AG04450 (cell line): Measurements from ENCODE around the gene FCHO1. TPM values are rescaled to one million over a fixed set of nuclear protein-coding genes. Genes with fewer than 3 reads are reported as not detected.

ENCODE experiments used
- CTCF ChIA-PET: fragments of 300-600, 350-600 bp; formaldehyde crosslinking; extraction: SDS; loops from one replicate; lab custom pipeline; 2022; ENCODE audit warnings: antibody characterized with exemption, inconsistent platforms; lab: Charles Lee
- POLR2A ChIA-PET: fragments of 350-600 bp; formaldehyde crosslinking; extraction: SDS; loops from one replicate; lab custom pipeline; 2021; ENCODE audit warnings: antibody characterized with exemption, inconsistent platforms; lab: Yijun Ruan, JAX
- DNase-seq: peaks from one replicate; pipeline ENCODE4 v3.0.0-alpha.2; 2011; ENCODE audit warnings: low read depth, low spot score
- H3K27ac ChIP-seq: one replicate; pipeline ENCODE4 v1.5.1; 2012; ENCODE audit warnings: low read depth, low read length, control low read depth
- H3K27me3 ChIP-seq: one replicate; pipeline ENCODE4 v1.6.0; 2012; ENCODE audit warnings: low read length; ENCODE audit not compliant: control insufficient read depth, insufficient read depth
- H3K4me3 ChIP-seq: 2 replicates; pipeline ENCODE4 v1.5.1; 2011; ENCODE audit warnings: mild to moderate bottlenecking, low read depth, low read length, control low read depth
- H3K9me3 ChIP-seq: 2 replicates; pipeline ENCODE4 v1.5.1; 2012; ENCODE audit warnings: low read length; ENCODE audit not compliant: control insufficient read depth, insufficient read depth
- CTCF ChIP-seq: IDR thresholded peaks from 2 replicates; pipeline ENCODE4 v1.5.1; 2011; ENCODE audit warnings: low read depth, low read length, control low read depth, inconsistent platforms
- polyA plus RNA-seq: library from polyadenylated mRNA; depleted of rRNA; stranded (reverse); fragments of >200 nt; gene quantifications from 2 replicates; pipeline ENCODE4 v1.2.3, GENCODE V29; 2011

FCHO1 gene
- polyA plus RNA-seq, 1 experiment: 0.15 TPM

GRCh38 chr19:17741456-17741855 lies 9.8 kb upstream of the FCHO1 start:
- Histone ChIP-seq H3K4me3 (no peak overlapping the region), H3K27ac (no peak overlapping the region), H3K9me3 (no peaks in the 10 kb centered on the region), H3K27me3 (no peaks in the 10 kb centered on the region)
- DNase-seq: no peak
- CTCF ChIA-PET: no interaction called here
- no peak for TF ChIP-seq CTCF
- POLR2A ChIA-PET: interaction anchor here (0.6 kb wide), 1 partner anchor 17 kb away, joined by 4 read pairs; no protein-coding TSS in a partner anchor

GRCh38 chr19:17743874-17744580 lies 7.2 kb upstream of the FCHO1 start:
- Histone ChIP-seq H3K27ac (no peak overlapping the region), H3K9me3 (no peaks in the 10 kb centered on the region), H3K27me3 (no peaks in the 10 kb centered on the region), H3K4me3 (no peak overlapping the region)
- ChIA-PET POLR2A (interaction anchor here (0.7 kb wide), 1 partner anchor 1247 kb away, joined by 7 read pairs; no protein-coding TSS in a partner anchor), CTCF (interaction anchor here (0.5 kb wide), 2 partner anchors 151 to 972 kb away, joined by 5 to 6 read pairs; no protein-coding TSS in a partner anchor)
- DNase-seq: no peak
- TF ChIP-seq CTCF: no peak

- Histone ChIP-seq H3K9me3 (no peaks in the 10 kb centered on the region), H3K4me3 (peak overlapping the region; percentile 56), H3K27me3 (no peaks in the 10 kb centered on the region), H3K27ac (no peak overlapping the region)
- CTCF ChIA-PET: interaction anchor here (1.0 kb wide), 1 partner anchor 19 kb away, joined by 3 read pairs; no protein-coding TSS in a partner anchor
- POLR2A ChIA-PET: no interaction called here
- DNase-seq: peak; percentile 72
- no peak for TF ChIP-seq CTCF
Observed at GRCh38 chr19:17747205-17748098, 3.8 kb upstream of the FCHO1 start.

GRCh38 chr19:17748884-17749638 lies 2.2 kb upstream of the FCHO1 start:
- TF ChIP-seq CTCF: no peak
- Histone ChIP-seq H3K27me3 (no peaks in the 10 kb centered on the region), H3K4me3 (no peak overlapping the region), H3K9me3 (no peaks in the 10 kb centered on the region), H3K27ac (no peak overlapping the region)
- CTCF ChIA-PET: interaction anchor here (1.0 kb wide), 1 partner anchor 18 kb away, joined by 3 read pairs; no protein-coding TSS in a partner anchor
- POLR2A ChIA-PET: interaction anchor here (0.6 kb wide), 1 partner anchor 32 kb away, joined by 3 read pairs; no protein-coding TSS in a partner anchor
- no peak for DNase-seq
